RWPE2 (cell line): ENCODE data around the gene GIMAP1.

Experiments used
- ATAC-seq: fragments of 200-7000 bp; cut with Tn5 transposase; 3 replicates; pipeline ENCODE4 v1.9.1; 2021; ENCODE audit warnings: low read depth
- DNase-seq: peaks from one replicate; pipeline ENCODE4 v3.0.0-alpha.2; 2020; ENCODE audit warnings: low spot score
- H3K27ac ChIP-seq: fragments of 450-650 bp; 2 replicates; pipeline ENCODE4 v1.5.1; 2017; ENCODE audit warnings: mild to moderate bottlenecking; ENCODE audit not compliant: poor library complexity, severe bottlenecking
- H3K27me3 ChIP-seq: fragments of 250-450 bp; sonication (Bioruptor Pico); 2 replicates; pipeline ENCODE4 v1.5.1; 2021; ENCODE audit warnings: mild to moderate bottlenecking, moderate library complexity; ENCODE audit not compliant: insufficient read depth, poor library complexity, severe bottlenecking
- H3K36me3 ChIP-seq: fragments of 250-450 bp; sonication (Bioruptor Pico); 2 replicates; pipeline ENCODE4 v1.5.1; 2020; ENCODE audit warnings: low read depth, mild to moderate bottlenecking, moderate library complexity
- H3K4me1 ChIP-seq: fragments of 250-450 bp; sonication (Bioruptor Pico); 2 replicates; pipeline ENCODE4 v1.5.1; 2021; ENCODE audit warnings: mild to moderate bottlenecking, moderate library complexity; ENCODE audit not compliant: insufficient read depth, poor library complexity, severe bottlenecking
- H3K4me3 ChIP-seq: fragments of 250-450 bp; sonication (Bioruptor Pico); 2 replicates; pipeline ENCODE4 v1.5.1; 2021; ENCODE audit warnings: mild to moderate bottlenecking, moderate library complexity; ENCODE audit not compliant: severe bottlenecking
- H3K9me3 ChIP-seq: fragments of 250-450 bp; sonication (Bioruptor Pico); 2 replicates; pipeline ENCODE4 v1.5.1; 2021; ENCODE audit warnings: mild to moderate bottlenecking, moderate library complexity; ENCODE audit not compliant: severe bottlenecking
- TF ChIP-seq, protein P1 (sequence below): fragments of 450-650 bp; IDR thresholded peaks from one replicate; pipeline ENCODE4 v1.5.1; 2017; ENCODE audit warnings: mild to moderate bottlenecking, moderate library complexity; ENCODE audit not compliant: poor library complexity, severe bottlenecking

GIMAP1 gene

DNA sequence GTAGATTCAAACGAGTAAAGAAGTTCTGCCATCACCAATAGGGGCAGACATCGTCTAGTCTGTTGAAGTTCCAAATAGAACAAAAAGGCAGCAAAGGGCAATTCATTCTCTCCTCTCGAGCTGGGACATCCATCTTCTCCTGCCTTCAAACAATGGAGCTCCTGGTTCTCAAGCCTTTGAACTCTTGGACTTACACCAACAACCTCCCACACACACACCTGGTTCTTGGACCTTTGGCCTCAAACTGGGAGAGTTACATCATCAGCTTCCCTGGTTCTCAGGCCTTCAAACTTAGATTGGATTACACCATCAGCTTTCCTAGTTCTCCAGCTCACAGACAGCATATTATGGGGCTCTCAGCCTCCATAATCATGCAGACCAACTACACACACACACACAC, 11.0 kb downstream of the GIMAP1 start:
- Histone ChIP-seq H3K9me3 (peaks cover 4% of the 10 kb centered on the region), H3K27ac (no peak overlapping the region), H3K27me3 (no peaks in the 10 kb centered on the region), H3K4me1 (no peaks in the 10 kb centered on the region), H3K4me3 (no peak overlapping the region), H3K36me3 (no peaks in the 10 kb centered on the region)
- DNase-seq (no peak), ATAC-seq (no peak)
- TF ChIP-seq, protein P1, sequence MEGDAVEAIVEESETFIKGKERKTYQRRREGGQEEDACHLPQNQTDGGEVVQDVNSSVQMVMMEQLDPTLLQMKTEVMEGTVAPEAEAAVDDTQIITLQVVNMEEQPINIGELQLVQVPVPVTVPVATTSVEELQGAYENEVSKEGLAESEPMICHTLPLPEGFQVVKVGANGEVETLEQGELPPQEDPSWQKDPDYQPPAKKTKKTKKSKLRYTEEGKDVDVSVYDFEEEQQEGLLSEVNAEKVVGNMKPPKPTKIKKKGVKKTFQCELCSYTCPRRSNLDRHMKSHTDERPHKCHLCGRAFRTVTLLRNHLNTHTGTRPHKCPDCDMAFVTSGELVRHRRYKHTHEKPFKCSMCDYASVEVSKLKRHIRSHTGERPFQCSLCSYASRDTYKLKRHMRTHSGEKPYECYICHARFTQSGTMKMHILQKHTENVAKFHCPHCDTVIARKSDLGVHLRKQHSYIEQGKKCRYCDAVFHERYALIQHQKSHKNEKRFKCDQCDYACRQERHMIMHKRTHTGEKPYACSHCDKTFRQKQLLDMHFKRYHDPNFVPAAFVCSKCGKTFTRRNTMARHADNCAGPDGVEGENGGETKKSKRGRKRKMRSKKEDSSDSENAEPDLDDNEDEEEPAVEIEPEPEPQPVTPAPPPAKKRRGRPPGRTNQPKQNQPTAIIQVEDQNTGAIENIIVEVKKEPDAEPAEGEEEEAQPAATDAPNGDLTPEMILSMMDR, result no peak

- Histone ChIP-seq H3K4me1 (no peaks in the 10 kb centered on the region), H3K4me3 (no peak overlapping the region), H3K36me3 (no peaks in the 10 kb centered on the region), H3K27ac (no peak overlapping the region), H3K27me3 (no peaks in the 10 kb centered on the region), H3K9me3 (peaks cover 4% of the 10 kb centered on the region)
- TF ChIP-seq, protein P1, result no peak
- no peak for ATAC-seq
- no peak for DNase-seq
Observed at GRCh38 chr7:150728011-150728410, 11.6 kb downstream of the GIMAP1 start.

- H3K9me3 ChIP-seq, result peaks cover 4% of the 10 kb centered on the region
- no peak for ATAC-seq
- TF ChIP-seq, protein P1, result no peak
- no peak for DNase-seq
- no peaks in the 10 kb centered on the region for H3K27me3 ChIP-seq
- H3K36me3 ChIP-seq, result no peaks in the 10 kb centered on the region
- no peaks in the 10 kb centered on the region for H3K4me1 ChIP-seq
- H3K4me3 ChIP-seq, result no peak overlapping the region
- no peak overlapping the region for H3K27ac ChIP-seq
Observed at GRCh38 chr7:150728609-150729008, 12.2 kb downstream of the GIMAP1 start.

DNA sequence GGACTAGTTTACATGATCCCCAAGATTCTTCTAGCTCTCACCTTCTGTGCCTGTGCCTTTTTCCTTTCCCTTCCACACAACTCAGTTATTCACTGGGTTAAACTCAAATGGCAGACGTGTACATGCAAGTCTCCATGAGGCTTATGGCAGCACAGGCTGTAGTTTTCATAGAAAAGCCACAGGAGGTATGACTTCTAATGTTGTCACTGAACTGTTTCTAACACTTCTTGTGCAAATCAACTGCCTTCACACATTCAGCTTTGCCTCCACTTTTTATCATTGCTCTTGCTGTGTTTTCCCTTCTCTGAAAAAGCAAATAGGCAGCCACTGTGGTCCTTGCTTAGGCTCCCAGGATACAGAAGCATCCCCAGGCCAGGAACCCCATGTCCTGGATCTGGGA, 15.5 kb downstream of the GIMAP1 start:
- no peak overlapping the region for H3K4me3 ChIP-seq
- no peaks in the 10 kb centered on the region for H3K4me1 ChIP-seq
- TF ChIP-seq, protein P1, result no peak
- H3K27ac ChIP-seq, result no peak overlapping the region
- no peak for DNase-seq
- peaks cover 4% of the 10 kb centered on the region for H3K9me3 ChIP-seq
- no peaks in the 10 kb centered on the region for H3K27me3 ChIP-seq
- no peaks in the 10 kb centered on the region for H3K36me3 ChIP-seq
- no peak for ATAC-seq

GRCh38 chr7:150732786-150733481, 16.5 kb downstream of the GIMAP1 start:
- Histone ChIP-seq H3K27me3 (no peaks in the 10 kb centered on the region), H3K4me3 (no peak overlapping the region), H3K9me3 (peaks cover 4% of the 10 kb centered on the region), H3K27ac (no peak overlapping the region), H3K36me3 (no peaks in the 10 kb centered on the region), H3K4me1 (no peaks in the 10 kb centered on the region)
- no peak for ATAC-seq
- TF ChIP-seq, protein P1, result no peak
- no peak for DNase-seq
